Endodermal cell (in vitro differentiated cells): ENCODE data around the gene DNLZ. TPM values are rescaled to one million over a fixed set of nuclear protein-coding genes. Genes with fewer than 3 reads are reported as not detected.

Experiments
- DNase-seq: peaks from one replicate; pipeline ENCODE4 v3.0.0-alpha.2; 2017
- H3K27ac ChIP-seq: 2 replicates; pipeline ENCODE4 v1.5.1; 2013; ENCODE audit warnings: mild to moderate bottlenecking, low read depth, low read length, moderate library complexity
- H3K27me3 ChIP-seq: 2 replicates; pipeline ENCODE4 v1.6.1; 2013; ENCODE audit warnings: mild to moderate bottlenecking, low read length, moderate library complexity; ENCODE audit not compliant: insufficient read depth, control insufficient read depth, poor library complexity, severe bottlenecking
- H3K36me3 ChIP-seq: 2 replicates; pipeline ENCODE4 v1.7.0; 2013; ENCODE audit warnings: mild to moderate bottlenecking, low read length, moderate library complexity; ENCODE audit not compliant: control insufficient read depth, insufficient read depth
- H3K4me1 ChIP-seq: one replicate; pipeline ENCODE4 v1.7.0; 2013; ENCODE audit warnings: low read length; ENCODE audit not compliant: control insufficient read depth, insufficient read depth
- H3K4me3 ChIP-seq: 2 replicates; pipeline ENCODE4 v1.5.1; 2013; ENCODE audit warnings: mild to moderate bottlenecking, low read length, moderate library complexity
- H3K9ac ChIP-seq: 2 replicates; pipeline ENCODE4 v1.6.1; 2013; ENCODE audit warnings: mild to moderate bottlenecking, low read length, moderate library complexity; ENCODE audit not compliant: poor library complexity, severe bottlenecking; ENCODE audit errors: extremely low read depth
- H3K9me3 ChIP-seq: 2 replicates; pipeline ENCODE4 v1.6.1; 2013; ENCODE audit warnings: mild to moderate bottlenecking, low read length, moderate library complexity; ENCODE audit not compliant: control insufficient read depth
- H3K27ac Mint-ChIP-seq: 2 replicates; pipeline ENCODE4 v1.8.0; 2020; ENCODE audit warnings: mixed read lengths
- H3K27me3 Mint-ChIP-seq: 2 replicates; pipeline ENCODE4 v1.8.0; 2021; ENCODE audit warnings: mild to moderate bottlenecking, mixed read lengths; ENCODE audit not compliant: insufficient read depth
- H3K36me3 Mint-ChIP-seq: 2 replicates; pipeline ENCODE4 v1.8.0; 2020; ENCODE audit warnings: low read depth, mixed read lengths
- H3K4me1 Mint-ChIP-seq: 2 replicates; pipeline ENCODE4 v1.8.0; 2020; ENCODE audit warnings: mixed read lengths
- H3K4me3 Mint-ChIP-seq: 2 replicates; pipeline ENCODE4 v1.8.0; 2020; ENCODE audit warnings: mild to moderate bottlenecking, moderate library complexity, mixed read lengths
- H3K9me3 Mint-ChIP-seq: 2 replicates; pipeline ENCODE4 v1.8.0; 2020; ENCODE audit warnings: mild to moderate bottlenecking, mixed read lengths
- CTCF ChIP-seq: fragments of 200-600 bp; sonication (generic); conservative IDR thresholded peaks from 2 replicates; pipeline ENCODE4 v1.5.0; 2021; ENCODE audit warnings: antibody characterized with exemption, mild to moderate bottlenecking
- WGBS, 2 experiments: methylation state at CpG; one replicate each; pipeline versions ENCODE4 v1.1.5 to v1.1.7; 2013; ENCODE audit warnings: missing lambda C conversion rate in 2 of 2, mixed read lengths in 1 of 2; ENCODE audit not compliant: insufficient coverage in 1 of 2, insufficient read length in 1 of 2; 5-methylcytosine and 5-hydroxymethylcytosine counted together
- total RNA-seq, 2 donors: library from RNA; stranded (reverse); fragmentation: NEBNext Ultra II Directional in 1 of 2; extraction: Animal tissue kit (Norgen Biotek cat#: 25700) in 1 of 2; gene quantifications; 2 replicates in 1 of 2; 3 replicates in 1 of 2; pipeline ENCODE4 v1.2.1, GENCODE V29; 2021

The DNLZ gene
- total RNA-seq, 2 donors from 2014 or later, result 12.6 to 20.1 TPM

- H3K27ac Mint-ChIP-seq, result no peak overlapping the region
- Histone ChIP-seq H3K27ac (no peak overlapping the region), H3K9me3 (no peaks in the 10 kb centered on the region), H3K4me1 (no peaks in the 10 kb centered on the region), H3K27me3 (no peaks in the 10 kb centered on the region), H3K4me3 (no peak overlapping the region), H3K36me3 (peaks cover 35% of the 10 kb centered on the region), H3K9ac (no peak overlapping the region)
- H3K4me3 Mint-ChIP-seq, result no peak overlapping the region
- WGBS, 2 experiments, result 80 to 95% methylated on average over 1 to 9 of the region's 9 CpGs
- H3K4me1 Mint-ChIP-seq, result no peaks in the 10 kb centered on the region
- no peak for DNase-seq
- no peaks in the 10 kb centered on the region for H3K9me3 Mint-ChIP-seq
- peaks cover 34% of the 10 kb centered on the region for H3K36me3 Mint-ChIP-seq
- H3K27me3 Mint-ChIP-seq, result no peaks in the 10 kb centered on the region
- no peak for TF ChIP-seq CTCF
Measured at GRCh38 chr9:136381311-136381710, 17.8 kb upstream of the DNLZ start.

- H3K27ac Mint-ChIP-seq, result no peak overlapping the region
- H3K9me3 ChIP-seq, result no peaks in the 10 kb centered on the region
- H3K27me3 Mint-ChIP-seq, result no peaks in the 10 kb centered on the region
- no peak overlapping the region for H3K4me3 Mint-ChIP-seq
- TF ChIP-seq CTCF, result no peak
- peaks cover 33% of the 10 kb centered on the region for H3K36me3 ChIP-seq
- H3K4me3 ChIP-seq, result no peak overlapping the region
- DNase-seq, result no peak
- no peaks in the 10 kb centered on the region for H3K4me1 ChIP-seq
- H3K4me1 Mint-ChIP-seq, result no peaks in the 10 kb centered on the region
- H3K9ac ChIP-seq, result no peak overlapping the region
- H3K27ac ChIP-seq, result no peak overlapping the region
- no peaks in the 10 kb centered on the region for H3K27me3 ChIP-seq
- WGBS, 2 experiments, result 94% methylated on average over 5 to 17 of the region's 17 CpGs
- no peaks in the 10 kb centered on the region for H3K9me3 Mint-ChIP-seq
- H3K36me3 Mint-ChIP-seq, result peaks cover 25% of the 10 kb centered on the region
Measured at GRCh38 chr9:136380381-136380780, 16.8 kb upstream of the DNLZ start.

- no peak overlapping the region for H3K4me3 ChIP-seq
- H3K4me1 ChIP-seq, result no peaks in the 10 kb centered on the region
- H3K9me3 ChIP-seq, result no peaks in the 10 kb centered on the region
- Mint-ChIP-seq H3K4me1 (no peaks in the 10 kb centered on the region), H3K36me3 (peaks cover 20% of the 10 kb centered on the region), H3K27me3 (no peaks in the 10 kb centered on the region), H3K9me3 (no peaks in the 10 kb centered on the region), H3K4me3 (no peak overlapping the region), H3K27ac (no peak overlapping the region)
- DNase-seq, result no peak
- H3K36me3 ChIP-seq, result peaks cover 32% of the 10 kb centered on the region
- no peak overlapping the region for H3K27ac ChIP-seq
- 70 to 86% methylated on average over 5 to 11 of the region's 11 CpGs for WGBS, 2 experiments
- no peaks in the 10 kb centered on the region for H3K27me3 ChIP-seq
- TF ChIP-seq CTCF, result no peak
- no peak overlapping the region for H3K9ac ChIP-seq
Measured at GRCh38 chr9:136379891-136380290, 16.3 kb upstream of the DNLZ start.
